HCEC 1CT (cell line): Measurements from ENCODE around the gene STX18.
A peak's percentile ranks its signal among the peaks of the same experiment; 100 is the strongest.
"Not testable (repeated sequence)": the region's sequence is repeated elsewhere in the genome, so short reads cannot be mapped to it uniquely, and the experiment has no call there.

ENCODE experiments used
- DNase-seq: peaks from one replicate; pipeline ENCODE4 v3.0.0-alpha.2; 2017

The STX18 gene

DNA sequence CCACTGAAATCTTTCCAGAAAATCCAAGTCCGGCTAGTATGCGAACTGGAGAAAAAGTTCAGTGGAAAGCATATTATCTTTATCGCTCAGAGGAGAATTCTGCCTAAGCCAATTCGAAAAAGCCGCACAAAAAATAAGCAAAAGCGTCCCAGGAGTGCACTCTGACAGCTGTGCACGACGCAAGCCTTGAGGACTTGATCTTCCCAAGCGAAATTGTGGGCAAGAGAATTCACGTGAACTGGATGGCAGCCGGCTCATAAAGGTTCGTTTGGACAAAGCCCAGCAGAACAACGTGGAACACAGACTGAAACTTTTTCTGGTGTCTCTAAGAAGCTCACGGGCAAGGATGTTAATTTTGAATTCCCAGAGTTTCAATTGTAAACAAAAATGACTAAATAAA, 34.4 kb downstream of the STX18 start:
- DNase-seq, result no peak

DNA sequence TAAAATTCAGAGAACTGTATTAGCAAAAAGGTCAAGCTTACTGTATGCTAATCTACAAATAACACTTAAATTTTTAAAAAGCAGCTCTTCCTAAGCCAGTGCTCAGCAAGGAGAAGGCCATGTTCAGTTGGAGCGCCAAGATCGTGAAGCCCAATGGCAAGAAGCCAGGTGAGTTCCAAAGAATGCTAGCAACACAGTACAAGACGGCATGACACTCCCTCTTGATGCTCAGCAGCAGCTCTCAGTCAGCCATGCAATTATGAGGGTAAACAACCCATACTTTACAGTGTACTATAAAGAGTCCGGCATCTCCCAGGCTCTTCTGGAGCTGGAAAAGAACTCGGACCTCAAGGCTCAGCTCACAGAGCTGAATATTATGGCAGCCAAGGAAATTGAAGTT, 34.9 kb downstream of the STX18 start:
- no peak for DNase-seq

DNA sequence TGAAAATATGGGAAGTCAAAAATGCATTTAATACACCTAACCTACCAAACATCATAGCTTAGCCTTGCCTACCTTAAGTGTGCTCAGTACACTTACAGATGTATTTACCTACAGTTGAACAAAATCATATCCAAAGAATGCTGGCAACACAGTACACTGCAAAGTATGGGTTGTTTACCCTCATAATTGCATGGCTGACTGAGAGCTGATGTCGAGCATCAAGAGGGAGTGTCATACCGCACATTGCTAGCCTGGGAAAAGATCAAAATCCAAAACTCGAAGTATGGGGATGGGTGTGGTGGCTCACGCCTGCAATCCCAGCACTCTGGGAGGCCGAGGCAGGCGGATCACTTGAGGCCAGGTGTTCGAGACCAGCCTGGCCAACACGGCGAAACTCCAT, 36.6 kb downstream of the STX18 start:
- not testable (repeated sequence) for DNase-seq

GRCh38 chr4:4504783-4505182, 37.1 kb downstream of the STX18 start:
- no peak for DNase-seq

GRCh38 chr4:4502694-4503311, 39.0 kb downstream of the STX18 start:
- DNase-seq, result no peak

DNA sequence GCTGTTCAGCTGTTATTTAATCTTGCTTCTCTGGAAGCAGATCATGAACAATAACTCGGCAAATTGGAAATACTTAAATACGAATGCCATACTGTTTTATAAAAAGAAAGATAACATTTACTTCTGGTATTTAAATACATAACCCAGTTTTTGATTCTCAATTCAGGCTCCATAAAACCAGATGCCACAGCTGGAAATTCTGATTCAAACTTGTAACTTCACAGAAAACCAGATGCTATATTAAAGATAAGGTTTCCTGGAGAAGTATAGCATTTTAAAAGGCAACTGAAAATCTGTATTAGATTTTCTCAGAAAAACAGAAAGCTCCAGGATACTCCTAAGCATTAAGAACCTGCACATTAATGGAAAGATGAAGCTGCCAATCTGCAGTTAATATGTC, 40.2 kb downstream of the STX18 start:
- DNase-seq, result no peak

- no peak for DNase-seq
Observed at GRCh38 chr4:4499438-4500123, 42.3 kb downstream of the STX18 start.

DNA sequence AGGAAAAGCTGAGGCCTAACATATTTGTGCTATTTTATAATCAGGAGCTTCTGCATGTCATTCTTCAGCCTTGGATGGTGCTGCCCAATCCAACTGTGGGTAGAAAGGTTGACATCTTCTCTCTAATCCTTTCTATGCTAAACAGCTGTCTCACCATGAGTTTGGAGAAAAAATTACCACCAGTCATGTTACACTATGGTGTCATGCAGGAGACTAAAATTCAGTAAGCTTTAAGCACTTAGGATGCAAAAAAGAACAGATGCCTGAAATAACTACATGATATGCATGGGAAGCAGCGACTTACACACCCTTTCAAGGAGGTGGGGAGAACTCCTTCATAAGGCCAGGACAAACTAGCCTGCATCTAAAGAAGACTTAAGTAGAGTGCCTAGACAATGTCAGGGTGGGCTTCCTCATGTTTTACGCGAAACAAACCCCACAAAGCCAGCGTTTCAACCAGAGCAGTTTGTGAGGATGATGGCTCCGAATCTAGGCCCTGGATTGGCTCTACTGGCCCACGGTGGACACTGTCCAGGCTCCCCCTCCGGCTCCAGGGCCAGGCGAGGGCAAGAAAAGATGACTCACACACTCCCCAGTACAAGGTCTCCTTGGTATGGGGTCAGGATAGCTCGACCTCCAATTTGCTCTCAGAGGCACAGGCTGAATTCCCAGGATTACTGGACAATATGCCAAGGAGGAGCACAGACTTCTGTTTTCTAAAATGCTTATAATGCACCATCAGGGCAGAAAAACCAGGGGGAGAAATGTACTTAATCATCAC, 45.1 kb downstream of the STX18 start:
- no peak for DNase-seq

- DNase-seq, result no peak
Observed at GRCh38 chr4:4494882-4495281, 47.0 kb downstream of the STX18 start.

DNA sequence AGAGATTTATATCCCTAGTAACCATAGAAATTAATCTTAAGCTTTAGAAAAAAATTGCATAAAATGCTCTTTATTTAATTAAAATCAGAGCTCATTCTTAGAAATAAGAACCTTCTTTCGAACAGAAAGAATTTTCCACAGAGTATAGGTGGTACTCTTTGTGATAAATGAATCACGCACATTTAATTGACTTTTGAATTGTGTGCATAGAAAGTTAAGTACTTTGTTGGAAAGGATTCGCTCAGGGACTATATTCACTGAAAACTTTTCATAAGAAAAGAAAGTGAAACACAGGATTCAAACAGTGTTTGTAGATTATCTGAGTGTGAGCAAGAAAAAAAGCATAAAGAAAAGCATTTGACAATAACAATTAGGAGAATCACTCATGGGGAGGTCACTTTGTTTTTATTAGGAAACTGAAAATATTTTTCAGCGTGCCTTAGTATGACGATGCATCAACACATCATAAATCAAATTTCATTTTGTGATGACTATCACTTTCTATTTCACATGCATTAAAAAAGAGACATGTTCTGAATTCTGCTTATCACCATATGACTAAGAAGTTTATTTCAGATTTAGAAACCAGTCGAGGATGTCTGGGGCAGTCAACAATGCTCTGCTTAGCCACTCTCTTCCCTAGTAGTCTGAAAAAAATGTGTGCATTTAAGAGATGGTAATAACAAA, 49.5 kb downstream of the STX18 start:
- DNase-seq, result peak; percentile 49

DNA sequence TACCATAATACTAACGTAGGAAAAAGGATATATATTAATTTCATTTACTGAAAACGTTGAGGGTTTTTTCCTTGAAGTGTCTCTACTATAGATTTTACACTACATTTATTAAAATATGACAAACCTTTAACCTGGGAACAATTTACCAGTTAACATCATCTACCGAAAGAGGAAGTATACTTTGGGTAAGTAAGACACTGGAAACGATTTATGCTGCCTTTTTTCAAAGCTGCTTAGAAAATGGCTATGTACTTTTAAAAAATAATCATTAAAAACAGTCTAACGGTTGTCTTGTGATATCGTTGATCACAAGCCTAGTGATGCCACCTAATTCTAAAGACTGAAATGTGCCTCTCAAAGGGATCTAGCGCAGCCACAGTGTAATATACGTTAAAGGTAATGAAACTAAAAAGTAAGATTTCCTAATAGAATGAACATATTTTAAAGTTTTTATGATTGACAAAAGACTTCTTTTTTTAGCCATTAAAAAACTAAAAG, 50.4 kb downstream of the STX18 start:
- no peak for DNase-seq

DNA sequence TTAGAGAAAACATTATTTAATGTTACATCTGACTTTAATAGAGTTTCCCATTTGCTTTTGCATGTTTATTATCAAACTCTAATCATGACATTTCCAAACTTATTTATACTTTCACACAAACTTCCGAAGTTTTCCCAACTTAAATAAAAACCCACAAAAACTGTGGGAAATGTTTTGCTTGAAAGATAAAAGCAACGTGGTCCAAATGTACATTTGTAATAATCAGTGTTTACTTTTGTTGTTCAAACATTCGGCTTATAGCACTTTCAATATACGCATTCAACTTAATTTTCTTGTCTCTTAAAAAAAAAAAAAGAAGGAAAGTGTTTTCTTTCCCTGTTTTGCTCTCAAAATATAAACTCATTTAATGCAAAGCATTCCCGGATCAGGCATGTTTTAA, 51.0 kb downstream of the STX18 start:
- no peak for DNase-seq

DNA sequence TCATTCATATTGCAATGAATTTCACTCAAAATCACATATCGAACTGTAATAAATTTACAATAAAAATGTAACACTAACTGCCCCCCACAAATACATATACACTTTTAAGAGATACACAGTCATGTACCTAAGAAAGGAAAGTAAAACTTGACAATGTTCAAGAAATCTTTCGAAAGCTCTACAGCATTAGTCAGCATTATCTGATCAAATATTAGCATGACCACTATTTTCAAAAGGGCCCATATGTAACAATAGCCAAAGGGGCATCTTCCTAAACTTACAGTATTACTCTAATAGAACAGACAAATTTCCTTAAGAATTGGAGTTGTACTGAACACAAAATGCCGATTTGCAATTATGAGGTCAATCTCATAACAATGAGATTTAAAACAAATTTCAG, 51.8 kb downstream of the STX18 start:
- no peak for DNase-seq

DNA sequence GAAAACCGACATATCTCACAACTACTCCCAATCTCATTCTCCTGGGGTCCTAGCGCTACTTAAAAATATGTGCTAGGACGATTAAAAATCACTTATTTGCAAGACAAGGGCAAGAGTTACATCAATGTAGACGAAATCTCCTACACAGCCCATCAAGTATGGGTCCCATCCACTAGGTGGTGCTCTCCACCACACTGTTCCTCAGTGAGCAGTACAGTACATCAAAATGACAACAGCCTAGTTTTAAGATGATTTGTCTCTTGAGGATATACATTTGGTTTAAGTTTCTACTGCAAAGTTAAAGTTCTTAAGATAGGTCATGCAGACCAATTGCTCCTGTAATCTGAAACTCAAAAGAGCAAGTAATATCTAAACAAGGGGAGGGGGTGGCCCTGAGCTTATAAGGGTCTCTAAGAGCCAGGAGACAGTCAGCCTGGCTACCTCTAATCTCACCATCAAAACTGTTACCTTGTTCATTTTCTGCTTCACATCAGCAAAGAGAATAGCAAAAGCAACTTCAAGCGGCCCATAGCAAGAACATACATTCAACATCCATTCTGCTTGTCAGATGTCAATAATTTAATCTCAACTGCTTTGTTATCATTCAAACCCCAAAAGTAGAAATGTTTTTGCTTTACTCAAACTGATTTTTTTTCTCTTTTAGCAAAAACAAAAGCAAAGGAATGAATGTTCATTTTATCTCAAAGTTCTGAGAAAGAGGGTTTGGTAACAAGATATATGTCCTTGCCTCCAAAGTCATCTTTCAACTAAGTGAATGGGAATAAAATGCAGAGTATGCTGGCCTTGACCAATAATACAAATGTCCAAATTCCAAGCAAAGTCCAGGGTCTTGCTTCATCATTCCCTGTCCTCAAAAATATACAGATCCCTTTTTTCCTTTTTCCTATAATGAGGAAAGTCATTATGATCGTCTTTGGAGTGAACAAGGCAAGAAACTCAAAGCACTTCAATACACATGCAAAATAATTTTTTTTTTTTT, 53.1 kb downstream of the STX18 start:
- DNase-seq, result peak; percentile 41

GRCh38 chr4:4486969-4487368, 54.9 kb downstream of the STX18 start:
- DNase-seq, result no peak

- DNase-seq, result no peak
Observed at GRCh38 chr4:4485806-4486205, 56.0 kb downstream of the STX18 start.

DNA sequence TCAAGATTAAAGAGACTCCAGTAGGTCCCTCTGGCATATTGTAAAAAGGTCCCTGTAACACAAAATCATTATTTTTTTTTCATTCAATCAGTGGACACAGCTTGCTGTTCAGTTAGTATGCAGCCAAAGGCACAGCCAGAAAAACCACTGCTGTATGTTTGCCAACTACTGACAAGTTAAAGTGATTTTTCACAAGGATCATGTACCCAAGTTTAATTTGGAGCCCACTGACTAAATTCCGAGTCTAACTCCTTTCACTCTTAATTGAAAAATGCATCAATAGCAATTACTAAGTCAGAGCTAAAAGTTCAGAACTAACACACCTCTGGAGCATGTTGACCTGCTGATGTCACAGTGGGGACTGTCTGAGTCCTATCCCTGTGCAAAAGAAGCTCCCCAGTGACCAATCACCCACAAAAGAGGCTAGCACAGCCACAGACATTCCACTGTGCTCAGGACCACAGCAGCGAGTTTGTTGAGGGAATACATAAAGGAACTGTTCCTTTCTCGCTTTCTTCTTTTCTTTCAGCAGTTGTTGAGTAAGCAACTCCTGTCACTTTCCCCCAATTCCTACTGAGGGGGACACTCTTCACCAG, 60.4 kb downstream of the STX18 start:
- DNase-seq, result no peak

GRCh38 chr4:4480685-4481398, 61.0 kb downstream of the STX18 start:
- no peak for DNase-seq

DNA sequence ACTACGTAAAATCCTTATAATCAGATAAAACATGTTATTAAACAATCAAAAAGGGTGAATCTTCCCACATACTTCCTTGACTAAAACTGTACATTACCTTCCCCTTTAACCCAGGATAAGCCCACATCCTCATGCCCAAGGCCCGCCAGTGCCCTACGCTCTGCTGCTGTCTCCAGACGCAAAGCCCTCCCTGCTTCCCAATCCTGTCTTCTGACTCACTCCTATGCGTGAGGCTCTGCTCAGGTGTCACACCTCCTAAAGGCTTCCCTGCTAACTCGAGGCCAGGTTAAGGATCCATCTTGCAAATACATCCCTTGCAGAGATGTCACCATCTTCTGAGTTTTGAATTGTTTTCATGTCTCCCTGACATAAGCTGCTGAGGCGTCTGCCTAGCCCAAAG, 61.6 kb downstream of the STX18 start:
- DNase-seq, result no peak

DNA sequence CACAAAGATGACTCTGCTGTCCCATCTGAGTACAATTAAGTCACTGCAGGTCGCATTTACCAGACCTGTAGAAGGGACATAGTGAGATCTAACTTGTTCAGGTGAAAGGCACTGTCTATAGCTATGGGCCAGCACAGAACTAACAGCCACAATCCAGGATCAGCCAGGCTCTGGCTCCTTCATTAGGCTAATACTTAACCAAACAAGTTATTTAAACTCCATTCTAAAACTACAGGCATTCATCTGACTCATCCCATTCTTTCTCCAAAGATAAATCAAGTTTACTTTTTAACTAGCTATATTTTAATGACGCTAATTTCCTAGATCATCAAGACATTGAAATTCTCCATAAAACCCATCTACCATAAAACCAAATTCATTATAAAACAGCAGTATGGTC, 62.5 kb downstream of the STX18 start:
- DNase-seq, result no peak

DNA sequence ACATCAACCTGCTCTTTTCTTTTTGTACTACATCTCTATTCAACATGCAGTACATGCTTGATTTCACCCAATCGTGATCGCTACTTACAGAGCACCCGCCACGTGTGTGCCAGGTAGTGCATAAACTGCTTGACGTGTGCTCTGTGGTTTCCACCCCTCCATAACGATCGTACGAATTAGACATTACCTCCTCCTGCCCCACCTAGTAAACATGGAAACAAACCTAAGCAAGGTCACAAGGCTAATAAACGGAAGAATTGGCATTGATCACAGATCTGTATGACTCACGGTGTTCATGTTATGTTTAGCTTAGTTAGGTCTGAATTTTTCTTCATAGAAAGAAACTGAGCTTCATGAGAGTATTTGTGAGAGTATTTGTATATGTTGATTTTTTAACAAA, 64.1 kb downstream of the STX18 start:
- DNase-seq, result no peak
